Neutrophil (primary cell): ENCODE data around the gene SERPINB1.
A peak's percentile ranks its signal among the peaks of the same experiment; 100 is the strongest.

ENCODE experiments used
- H3K27ac ChIP-seq: fragments of 200-600 bp; sonication (generic); 2 replicates; pipeline ENCODE4 v1.5.1; 2016; ENCODE audit warnings: mild to moderate bottlenecking, moderate library complexity
- H3K27me3 ChIP-seq: fragments of 200-600 bp; sonication (generic); 2 replicates; pipeline ENCODE4 v1.6.0; 2016; ENCODE audit warnings: mild to moderate bottlenecking
- H3K36me3 ChIP-seq: fragments of 200-600 bp; sonication (generic); 2 replicates; pipeline ENCODE4 v1.5.1; 2017
- H3K4me1 ChIP-seq, 2 experiments: fragments of 200-600 bp in 1 of 2; sonication (generic) in 1 of 2; 1 replicate in 1 of 2; 2 replicates in 1 of 2; pipeline versions ENCODE4 v1.5.1 to v1.6.1; 2013 to 2016; ENCODE audit warnings: low read depth in 1 of 2, low read length in 1 of 2, mild to moderate bottlenecking in 1 of 2, moderate library complexity in 1 of 2; ENCODE audit not compliant: control insufficient read depth in 1 of 2, insufficient read depth in 1 of 2
- H3K4me3 ChIP-seq, 2 experiments: fragments of 200-600 bp in 1 of 2; sonication (generic) in 1 of 2; 1 replicate in 1 of 2; 2 replicates in 1 of 2; pipeline ENCODE4 v1.5.1; 2013 to 2016; ENCODE audit warnings: low read depth in 1 of 2, low read length in 1 of 2, mild to moderate bottlenecking in 1 of 2, moderate library complexity in 1 of 2
- H3K9me3 ChIP-seq: fragments of 200-600 bp; sonication (generic); 2 replicates; pipeline ENCODE4 v1.5.1; 2016
- TF ChIP-seq, protein P1 (sequence below): fragments of 200-600 bp; sonication (generic); IDR thresholded peaks from 2 replicates; pipeline ENCODE4 v1.5.1; 2016; ENCODE audit warnings: antibody characterized with exemption

Gene SERPINB1

GRCh38 chr6:2830183-2830582, 11.5 kb downstream of the SERPINB1 start:
- Histone ChIP-seq H3K27ac (peak overlapping the region; percentile 32), H3K27me3 (no peaks in the 10 kb centered on the region), H3K9me3 (no peaks in the 10 kb centered on the region), H3K36me3 (peaks cover 36% of the 10 kb centered on the region), H3K4me3 (no peak overlapping the region), H3K4me1 (peaks cover 35 to 47% of the 10 kb centered on the region in 2 experiments)
- TF ChIP-seq, protein P1, sequence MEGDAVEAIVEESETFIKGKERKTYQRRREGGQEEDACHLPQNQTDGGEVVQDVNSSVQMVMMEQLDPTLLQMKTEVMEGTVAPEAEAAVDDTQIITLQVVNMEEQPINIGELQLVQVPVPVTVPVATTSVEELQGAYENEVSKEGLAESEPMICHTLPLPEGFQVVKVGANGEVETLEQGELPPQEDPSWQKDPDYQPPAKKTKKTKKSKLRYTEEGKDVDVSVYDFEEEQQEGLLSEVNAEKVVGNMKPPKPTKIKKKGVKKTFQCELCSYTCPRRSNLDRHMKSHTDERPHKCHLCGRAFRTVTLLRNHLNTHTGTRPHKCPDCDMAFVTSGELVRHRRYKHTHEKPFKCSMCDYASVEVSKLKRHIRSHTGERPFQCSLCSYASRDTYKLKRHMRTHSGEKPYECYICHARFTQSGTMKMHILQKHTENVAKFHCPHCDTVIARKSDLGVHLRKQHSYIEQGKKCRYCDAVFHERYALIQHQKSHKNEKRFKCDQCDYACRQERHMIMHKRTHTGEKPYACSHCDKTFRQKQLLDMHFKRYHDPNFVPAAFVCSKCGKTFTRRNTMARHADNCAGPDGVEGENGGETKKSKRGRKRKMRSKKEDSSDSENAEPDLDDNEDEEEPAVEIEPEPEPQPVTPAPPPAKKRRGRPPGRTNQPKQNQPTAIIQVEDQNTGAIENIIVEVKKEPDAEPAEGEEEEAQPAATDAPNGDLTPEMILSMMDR, result no peak

DNA sequence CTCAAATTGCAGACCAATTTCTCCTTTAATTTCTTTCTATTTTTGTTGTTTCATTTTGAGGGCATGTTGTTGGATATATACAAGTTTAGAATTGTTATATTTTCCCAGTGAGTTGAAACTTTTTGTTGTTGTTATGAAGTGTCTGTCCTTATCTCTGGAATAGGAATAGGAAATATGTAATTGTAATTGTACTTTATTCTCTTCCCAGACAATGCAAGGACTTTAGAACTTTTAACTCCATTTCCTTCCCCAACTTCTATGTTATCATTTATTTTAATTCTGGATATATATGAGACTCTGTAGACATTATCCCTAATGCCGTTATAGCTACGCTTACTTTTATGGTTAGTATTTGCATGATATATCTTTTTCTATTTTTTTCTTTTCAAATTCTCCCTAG, 12.4 kb downstream of the SERPINB1 start:
- H3K36me3 ChIP-seq, result peaks cover 30% of the 10 kb centered on the region
- peaks cover 26 to 38% of the 10 kb centered on the region in 2 experiments for H3K4me1 ChIP-seq
- no peaks in the 10 kb centered on the region for H3K9me3 ChIP-seq
- no peaks in the 10 kb centered on the region for H3K27me3 ChIP-seq
- no peak overlapping the region for H3K27ac ChIP-seq
- H3K4me3 ChIP-seq, result no peak overlapping the region
- TF ChIP-seq, protein P1, result no peak

GRCh38 chr6:2828629-2829028, 13.0 kb downstream of the SERPINB1 start:
- Histone ChIP-seq H3K27ac (no peak overlapping the region), H3K36me3 (peaks cover 25% of the 10 kb centered on the region)
- TF ChIP-seq, protein P1, result no peak

DNA sequence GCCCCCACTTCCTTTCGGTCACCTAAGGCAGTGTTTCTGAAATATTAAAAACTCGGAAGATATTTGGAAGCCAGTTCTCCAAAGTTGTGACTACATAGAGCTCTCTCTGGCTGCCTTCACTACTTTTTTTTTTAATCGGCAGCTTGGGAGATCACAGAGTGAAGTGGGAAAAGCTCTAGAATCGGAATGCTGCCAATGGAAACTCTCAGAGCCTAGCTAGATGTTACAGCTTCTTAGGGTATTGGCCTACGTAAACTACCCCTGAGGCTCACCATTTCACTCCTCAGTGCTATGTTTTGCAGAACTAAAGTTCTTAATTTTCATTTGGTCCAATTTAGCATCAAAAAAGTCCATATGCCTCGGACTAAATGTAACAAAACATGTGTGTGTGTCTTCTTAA, 14.5 kb downstream of the SERPINB1 start:
- no peak overlapping the region for H3K27ac ChIP-seq
- H3K27me3 ChIP-seq, result no peaks in the 10 kb centered on the region
- H3K4me3 ChIP-seq, result no peak overlapping the region
- H3K9me3 ChIP-seq, result no peaks in the 10 kb centered on the region
- TF ChIP-seq, protein P1, result no peak
- peaks cover 11% of the 10 kb centered on the region for H3K36me3 ChIP-seq
- H3K4me1 ChIP-seq, result peaks cover 15 to 22% of the 10 kb centered on the region in 2 experiments

More at GRCh38 chr6:2828629-2829028, 13.0 kb downstream of the SERPINB1 start:
- no peaks in the 10 kb centered on the region for H3K27me3 ChIP-seq
- no peaks in the 10 kb centered on the region for H3K9me3 ChIP-seq
- H3K4me3 ChIP-seq, result no peak overlapping the region
- H3K4me1 ChIP-seq, result peaks cover 19 to 31% of the 10 kb centered on the region in 2 experiments

DNA sequence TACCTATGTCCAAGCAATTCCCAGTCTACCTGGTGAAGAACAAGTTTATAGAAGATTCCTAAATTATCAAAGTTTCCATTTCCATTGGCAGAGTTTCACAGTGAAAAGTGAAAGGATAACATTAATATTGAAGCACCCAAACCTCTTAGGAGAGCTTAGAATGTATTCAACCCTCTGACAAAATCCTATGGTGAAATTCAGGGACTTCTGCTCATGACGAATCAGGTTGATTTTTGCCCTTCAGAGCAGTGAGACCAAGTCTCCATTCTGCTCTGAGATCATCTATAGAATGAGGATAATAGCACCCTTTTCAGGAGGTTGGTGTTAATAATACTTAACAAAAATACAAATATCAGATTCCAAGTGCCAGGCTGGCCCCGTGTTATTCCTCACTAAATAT, 15.5 kb downstream of the SERPINB1 start:
- Histone ChIP-seq H3K4me1 (peaks cover 15 to 18% of the 10 kb centered on the region in 2 experiments), H3K27me3 (no peaks in the 10 kb centered on the region), H3K9me3 (no peaks in the 10 kb centered on the region), H3K27ac (peak overlapping the region; percentile 34), H3K4me3 (no peak overlapping the region), H3K36me3 (peaks cover 5% of the 10 kb centered on the region)
- TF ChIP-seq, protein P1, result no peak
